ENCODE results near the gene LYZL1. TPM values are rescaled to one million over a fixed set of nuclear protein-coding genes. Genes with fewer than 3 reads are reported as not detected.

Gene LYZL1
- total and polyA plus RNA-seq, 2 of the 8 experiments (the other 6 are each of a cell fraction or from before 2014, with no cell fraction given) = not detected

- no peak overlapping the region for H3K4me3 ChIP-seq (ENCODE audit: extremely low read depth in 1 of 4, insufficient read depth in 2 of 4, low read depth in 3 of 4, low read length in 4 of 4)
- H4K5ac ChIP-seq (ENCODE audit: insufficient read length, low read depth, low read length) = no peak overlapping the region
- H3K79me1 ChIP-seq (ENCODE audit: low read depth, low read length) = no peaks in the 10 kb centered on the region
- H3K36me3 ChIP-seq (ENCODE audit: control insufficient read depth in 2 of 4, insufficient read depth in 4 of 4, low read length in 3 of 4) = no peaks in the 10 kb centered on the region
- H4K91ac ChIP-seq (replicated peaks; ENCODE audit: insufficient read length, low read length) = no peak overlapping the region
- H3K27ac ChIP-seq (ENCODE audit: low read depth, low read length) = no peak overlapping the region
- no peaks in the 10 kb centered on the region for H3K79me2 ChIP-seq (ENCODE audit: control insufficient read depth in 1 of 2, insufficient read depth in 2 of 2, low read length in 2 of 2)
- no peak overlapping the region for H2BK12ac ChIP-seq (ENCODE audit: low read depth, low read length)
- H3K23me2 ChIP-seq (ENCODE audit: low read depth, low read length) = no peaks in the 10 kb centered on the region
- no peak overlapping the region for H3K18ac ChIP-seq (ENCODE audit: extremely low read depth, low read length)
- ChIA-PET POLR2A (ENCODE audit: partially characterized antibody) (no interaction called here), CTCF (ENCODE audit: partially characterized antibody) (interaction anchor here (1.1 to 2.1 kb wide), 4 partner anchors 26 to 48 kb away, joined by 3 to 6 read pairs (median 4); no protein-coding TSS in a partner anchor)
- H2BK5ac ChIP-seq (ENCODE audit: low read depth, low read length) = no peak overlapping the region; the same call in 1 of the 2 replicates
- H3K4me2 ChIP-seq (ENCODE audit: insufficient read depth in 1 of 2, low read depth in 2 of 2, low read length in 2 of 2) = no peak overlapping the region
- DNase-seq (ENCODE audit: low read depth in 1 of 2, low spot score in 2 of 2) (no peak), FAIRE-seq (no peak)
- H3K9me3 ChIP-seq (ENCODE audit: insufficient read depth in 2 of 2, low read depth in 1 of 2, low read length in 1 of 2) = peaks cover 9 to 10% of the 10 kb centered on the region in 2 experiments
- no peak overlapping the region for H3K9ac ChIP-seq (replicated peaks in 1 of 4; ENCODE audit: extremely low read depth in 1 of 4, low read depth in 3 of 4, low read length in 3 of 4)
- no peak overlapping the region for H2AK5ac ChIP-seq (ENCODE audit: low read depth, low read length)
- H3K27me3 ChIP-seq (replicated peaks in 1 of 4; ENCODE audit: control insufficient read depth in 3 of 4, extremely low read depth in 1 of 4, insufficient read depth in 3 of 4, low read length in 3 of 4) = no peaks in the 10 kb centered on the region
- H3K23ac ChIP-seq (ENCODE audit: insufficient read length) = no peak overlapping the region
- no peaks in the 10 kb centered on the region for H4K20me1 ChIP-seq (replicated peaks in 1 of 2; ENCODE audit: control insufficient read depth in 1 of 2, insufficient read depth in 2 of 2, low read length in 2 of 2)
- no peak overlapping the region for H2BK120ac ChIP-seq (replicated peaks; ENCODE audit: low read depth, low read length)
- H3K56ac ChIP-seq (replicated peaks; ENCODE audit: insufficient read length, low read depth, low read length) = no peak overlapping the region
- no peak overlapping the region for H2BK20ac ChIP-seq (ENCODE audit: low read length)
- H4K8ac ChIP-seq (ENCODE audit: extremely low read depth, insufficient read depth, low read length) = no peak overlapping the region
- no peak overlapping the region for H3K4ac ChIP-seq (replicated peaks; ENCODE audit: insufficient read length, low read depth, low read length)
- no peak overlapping the region for H3K14ac ChIP-seq (ENCODE audit: insufficient read length)
- H2AFZ ChIP-seq (ENCODE audit: low read length) = no peak overlapping the region
- no peak overlapping the region for H2BK15ac ChIP-seq (ENCODE audit: low read length)
- WGBS, 2 experiments (ENCODE audit: extremely low coverage in 1 of 2, insufficient coverage in 1 of 2, insufficient read length in 1 of 2, insufficient replicate concordance in 2 of 2, low coverage in 1 of 2, low lambda C conversion rate in 2 of 2, missing lambda C conversion rate in 1 of 2) = 86% methylated on average over 9 of the region's 9 CpGs; no CpG with 5 or more reads in 1 of the 2 experiments
- H3K4me1 ChIP-seq (replicated peaks in 1 of 4; ENCODE audit: control insufficient read depth in 3 of 4, insufficient read depth in 4 of 4, low read length in 3 of 4) = no peaks in the 10 kb centered on the region; a peak in 1 of 7 replicates
- no peak for TF ChIP-seq CTCF (IDR thresholded peaks at IDR 0.05; ENCODE audit: control extremely low read depth in 1 of 3, insufficient read depth in 1 of 3, low read depth in 1 of 3, low read length in 3 of 3)
- no peak for TF ChIP-seq TAF1 (IDR thresholded peaks at IDR 0.05; ENCODE audit: low read depth, low read length)
- no peak for TF ChIP-seq HDAC2 (IDR thresholded peaks at IDR 0.05; ENCODE audit: borderline replicate concordance in 1 of 2, low read depth in 2 of 2, low read length in 2 of 2)
Observed at GRCh38 chr10:29345144-29345909, 56.5 kb downstream of the LYZL1 start.

Measured in H1 (cell line).